ENCODE results near the gene TMEM239.

- TF ChIP-seq, protein P1, sequence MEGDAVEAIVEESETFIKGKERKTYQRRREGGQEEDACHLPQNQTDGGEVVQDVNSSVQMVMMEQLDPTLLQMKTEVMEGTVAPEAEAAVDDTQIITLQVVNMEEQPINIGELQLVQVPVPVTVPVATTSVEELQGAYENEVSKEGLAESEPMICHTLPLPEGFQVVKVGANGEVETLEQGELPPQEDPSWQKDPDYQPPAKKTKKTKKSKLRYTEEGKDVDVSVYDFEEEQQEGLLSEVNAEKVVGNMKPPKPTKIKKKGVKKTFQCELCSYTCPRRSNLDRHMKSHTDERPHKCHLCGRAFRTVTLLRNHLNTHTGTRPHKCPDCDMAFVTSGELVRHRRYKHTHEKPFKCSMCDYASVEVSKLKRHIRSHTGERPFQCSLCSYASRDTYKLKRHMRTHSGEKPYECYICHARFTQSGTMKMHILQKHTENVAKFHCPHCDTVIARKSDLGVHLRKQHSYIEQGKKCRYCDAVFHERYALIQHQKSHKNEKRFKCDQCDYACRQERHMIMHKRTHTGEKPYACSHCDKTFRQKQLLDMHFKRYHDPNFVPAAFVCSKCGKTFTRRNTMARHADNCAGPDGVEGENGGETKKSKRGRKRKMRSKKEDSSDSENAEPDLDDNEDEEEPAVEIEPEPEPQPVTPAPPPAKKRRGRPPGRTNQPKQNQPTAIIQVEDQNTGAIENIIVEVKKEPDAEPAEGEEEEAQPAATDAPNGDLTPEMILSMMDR (optimal IDR thresholded peaks at IDR 0.05 in 1 of 3, IDR thresholded peaks at IDR 0.05 in 1 of 3, conservative IDR thresholded peaks at IDR 0.05 in 1 of 3; ENCODE audit: extremely low read depth in 1 of 3, insufficient read depth in 2 of 3, low read length in 3 of 3): no peak
- TF ChIP-seq EZH2 (IDR thresholded peaks at IDR 0.05; ENCODE audit: low read length): no peak
These were observed 793 bp upstream of the TMEM239 start for GRCh38 chr20:2815242-2815900.

Measured in keratinocyte (primary cell).